MCF 10A (cell line): ENCODE data around the gene FBXL5. TPM values are rescaled to one million over a fixed set of nuclear protein-coding genes. Genes with fewer than 3 reads are reported as not detected.

Source experiments
- BruUV-seq: library from RNA; stranded (reverse); fragments of 400-500 nt; replicated peaks from 2 replicates; lab custom pipeline; 2021; lab: Mats Ljungman, UMichigan
- CTCF ChIA-PET: fragments of 300-600 bp; sonication (Branson Sonifier 250); formaldehyde crosslinking; extraction: SDS; loops from one replicate; lab custom pipeline; 2021; ENCODE audit warnings: antibody characterized with exemption, inconsistent platforms; lab: Yijun Ruan, JAX
- POLR2A ChIA-PET: fragments of 300-600, 350-650 bp; sonication (Branson Sonifier 250); formaldehyde crosslinking; extraction: SDS; loops from one replicate; lab custom pipeline; 2020; ENCODE audit warnings: antibody characterized with exemption, inconsistent platforms; lab: Yijun Ruan, JAX
- DNase-seq: peaks from one replicate; pipeline ENCODE4 v3.0.0-alpha.2; 2018; ENCODE audit not compliant: unreplicated experiment
- H3K27ac Mint-ChIP-seq: one replicate; pipeline ENCODE4 v1.8.0; 2022; ENCODE audit warnings: mild to moderate bottlenecking, low read depth, mixed read lengths; ENCODE audit not compliant: unreplicated experiment
- H3K27me3 Mint-ChIP-seq: one replicate; pipeline ENCODE4 v1.8.0; 2022; ENCODE audit warnings: mixed read lengths; ENCODE audit not compliant: insufficient read depth, unreplicated experiment
- H3K36me3 Mint-ChIP-seq: one replicate; pipeline ENCODE4 v1.8.0; 2022; ENCODE audit warnings: mild to moderate bottlenecking, moderate library complexity, mixed read lengths; ENCODE audit not compliant: insufficient read depth, unreplicated experiment
- H3K4me1 Mint-ChIP-seq: one replicate; pipeline ENCODE4 v1.8.0; 2022; ENCODE audit warnings: mixed read lengths; ENCODE audit not compliant: insufficient read depth, unreplicated experiment
- H3K4me3 Mint-ChIP-seq: one replicate; pipeline ENCODE4 v1.8.0; 2022; ENCODE audit warnings: mild to moderate bottlenecking, moderate library complexity, mixed read lengths; ENCODE audit not compliant: unreplicated experiment
- H3K9me3 Mint-ChIP-seq: one replicate; pipeline ENCODE4 v1.8.0; 2022; ENCODE audit warnings: mixed read lengths; ENCODE audit not compliant: unreplicated experiment
- CTCF ChIP-seq: fragments of 200-600 bp; IDR thresholded peaks from one replicate; pipeline ENCODE4 v1.8.0; 2022; ENCODE audit warnings: antibody characterized with exemption, mild to moderate bottlenecking; ENCODE audit not compliant: unreplicated experiment
- intact Hi-C: fragments of 100-400 bp; cut with micrococcal nuclease; formaldehyde crosslinking; loops from 2 replicates; pipeline ENCODE4 v1.14.1; 2022
- total RNA-seq: library from RNA; stranded (reverse); gene quantifications from 2 replicates; pipeline ENCODE4 v1.2.3, GENCODE V29; 2022

FBXL5 gene
- total RNA-seq, 1 experiment from 2014 or later: 96.8 TPM

- peak overlapping the region; percentile 12 for H3K4me3 Mint-ChIP-seq
- TF ChIP-seq CTCF: no peak
- peak overlapping the region; percentile 75 for H3K27ac Mint-ChIP-seq
- H3K36me3 Mint-ChIP-seq: peaks cover 13% of the 10 kb centered on the region
- BruUV-seq: no TSS peak
- H3K4me1 Mint-ChIP-seq: peaks cover 18% of the 10 kb centered on the region
- peak; percentile 86 for DNase-seq
- H3K27me3 Mint-ChIP-seq: no peaks in the 10 kb centered on the region
- POLR2A ChIA-PET: interaction anchor here (1.0 to 9.5 kb wide), 5 partner anchors 8 to 35 kb away, joined by 3 to 184 read pairs (median 4); partner anchors contain the start of gene FAM200B
- H3K9me3 Mint-ChIP-seq: no peaks in the 10 kb centered on the region
- intact Hi-C loops: no loop called here
- CTCF ChIA-PET: interaction anchor here (3.4 kb wide), 1 partner anchor 12 kb away, joined by 10 read pairs; no protein-coding TSS in a partner anchor
Measured at GRCh38 chr4:15659768-15660570, 4.8 kb upstream of the FBXL5 start.

GRCh38 chr4:15658781-15659180 is 3.6 kb upstream of the FBXL5 start:
- no peak overlapping the region for H3K4me3 Mint-ChIP-seq
- peaks cover 11% of the 10 kb centered on the region for H3K4me1 Mint-ChIP-seq
- intact Hi-C loops: no loop called here
- ChIA-PET POLR2A (interaction anchor here (1.3 to 9.5 kb wide), 2 partner anchors 10 to 20 kb away, joined by 3 to 184 read pairs; partner anchors contain the start of gene FAM200B), CTCF (interaction anchor here (3.4 kb wide), 1 partner anchor 14 kb away, joined by 10 read pairs; no protein-coding TSS in a partner anchor)
- no peaks in the 10 kb centered on the region for H3K27me3 Mint-ChIP-seq
- peaks cover 22% of the 10 kb centered on the region for H3K36me3 Mint-ChIP-seq
- H3K27ac Mint-ChIP-seq: no peak overlapping the region
- H3K9me3 Mint-ChIP-seq: no peaks in the 10 kb centered on the region
- no peak for DNase-seq
- BruUV-seq: no TSS peak
- TF ChIP-seq CTCF: no peak

- peaks cover 22% of the 10 kb centered on the region for H3K36me3 Mint-ChIP-seq
- DNase-seq: no peak
- no peak overlapping the region for H3K27ac Mint-ChIP-seq
- no peak for TF ChIP-seq CTCF
- H3K9me3 Mint-ChIP-seq: no peaks in the 10 kb centered on the region
- H3K27me3 Mint-ChIP-seq: no peaks in the 10 kb centered on the region
- intact Hi-C loops: no loop called here
- no TSS peak for BruUV-seq
- H3K4me1 Mint-ChIP-seq: peaks cover 10% of the 10 kb centered on the region
- H3K4me3 Mint-ChIP-seq: no peak overlapping the region
- POLR2A ChIA-PET: interaction anchor here (1.3 to 9.7 kb wide), 4 partner anchors 10 to 22 kb away, joined by 3 to 410 read pairs (median 96); partner anchors contain the start of gene FAM200B
- CTCF ChIA-PET: no interaction called here
Measured at GRCh38 chr4:15658136-15658770, 3.1 kb upstream of the FBXL5 start.

GRCh38 chr4:15657366-15657765 is 2.2 kb upstream of the FBXL5 start:
- no peak for DNase-seq
- Mint-ChIP-seq H3K4me3 (no peak overlapping the region), H3K27me3 (no peaks in the 10 kb centered on the region), H3K9me3 (no peaks in the 10 kb centered on the region), H3K4me1 (peaks cover 10% of the 10 kb centered on the region), H3K27ac (no peak overlapping the region), H3K36me3 (peaks cover 22% of the 10 kb centered on the region)
- no peak for TF ChIP-seq CTCF
- CTCF ChIA-PET: interaction anchor here (0.7 to 1.1 kb wide), 2 partner anchors 17 to 178 kb away, joined by 3 to 7 read pairs; no protein-coding TSS in a partner anchor
- POLR2A ChIA-PET: interaction anchor here (0.9 to 9.7 kb wide), 4 partner anchors 8 to 23 kb away, joined by 3 to 410 read pairs (median 6); partner anchors contain the start of gene FAM200B
- no TSS peak for BruUV-seq
- intact Hi-C loops: no loop called here
